Right lung (tissue), 5 donors: ENCODE data around the gene PADI4. TPM values are rescaled to one million over a fixed set of nuclear protein-coding genes. Genes with fewer than 3 reads are reported as not detected.

Experiments used
- DNase-seq, 2 donors: peaks; one replicate each; pipeline ENCODE4 v3.0.0-alpha.2; 2013
- polyA plus RNA-seq, 5 donors: library from polyadenylated mRNA; unstranded; fragments of 120-200 nt; gene quantifications; one replicate each; pipeline versions ENCODE4 v1.2.1 to v1.2.3, GENCODE V29; 2013; ENCODE audit warnings: inconsistent platforms in 1 of 5, low replicate concordance in 1 of 5; ENCODE audit not compliant: insufficient read length in 5 of 5, insufficient read depth in 1 of 5

The PADI4 gene
- polyA plus RNA-seq, 5 donors, result 1.0 to 3.3 (median 1.4) TPM

- no peak for DNase-seq
Measured at GRCh38 chr1:17348593-17349234, 40.7 kb downstream of the PADI4 start.

- DNase-seq, result no peak
Measured at GRCh38 chr1:17350083-17350482, 42.1 kb downstream of the PADI4 start.

- no peak for DNase-seq
Measured at GRCh38 chr1:17350928-17351446, 43.0 kb downstream of the PADI4 start.

- DNase-seq, result no peak
Measured at GRCh38 chr1:17351598-17352324, 43.8 kb downstream of the PADI4 start.

GRCh38 chr1:17352419-17352909, 44.5 kb downstream of the PADI4 start:
- no peak for DNase-seq

GRCh38 chr1:17355898-17356297, 47.9 kb downstream of the PADI4 start:
- DNase-seq, result no peak

GRCh38 chr1:17356387-17357026, 48.5 kb downstream of the PADI4 start:
- no peak for DNase-seq

- no peak for DNase-seq
Measured at GRCh38 chr1:17358557-17358956, 50.6 kb downstream of the PADI4 start.

GRCh38 chr1:17359031-17359430, 51.0 kb downstream of the PADI4 start:
- no peak for DNase-seq

GRCh38 chr1:17359808-17360207, 51.8 kb downstream of the PADI4 start:
- no peak for DNase-seq

- DNase-seq, result no peak
Measured at GRCh38 chr1:17360272-17360956, 52.4 kb downstream of the PADI4 start.

GRCh38 chr1:17361687-17362086, 53.7 kb downstream of the PADI4 start:
- no peak for DNase-seq

GRCh38 chr1:17363351-17363750, 55.4 kb downstream of the PADI4 start:
- no peak for DNase-seq

- no peak for DNase-seq
Measured at GRCh38 chr1:17363771-17364170, 55.8 kb downstream of the PADI4 start.

GRCh38 chr1:17365293-17365692, 57.3 kb downstream of the PADI4 start:
- no peak for DNase-seq

GRCh38 chr1:17369466-17369865, 61.5 kb downstream of the PADI4 start:
- no peak for DNase-seq

GRCh38 chr1:17370618-17371017, 62.6 kb downstream of the PADI4 start:
- DNase-seq, result no peak

GRCh38 chr1:17371896-17372295, 63.9 kb downstream of the PADI4 start, which contains the start of gene PADI6:
Gene PADI6, plus strand, starts transcription at chr1:17372196. Its CDS starts 50 bp downstream, at chr1:17372246.
- DNase-seq, result no peak

GRCh38 chr1:17372955-17373354, 65.0 kb downstream of the PADI4 start:
- DNase-seq, result no peak

- no peak for DNase-seq
Measured at GRCh38 chr1:17375651-17376050, 67.7 kb downstream of the PADI4 start.

- peak; percentile 12 to 24 for DNase-seq
Measured at GRCh38 chr1:17377325-17377953, 69.4 kb downstream of the PADI4 start.
